PFSK-1 (cell line): ENCODE measurements around the gene PIEZO2.

ENCODE experiments used
- FOXP2 ChIP-seq: optimal IDR thresholded peaks from 2 replicates; pipeline ENCODE3; 2011; ENCODE audit warnings: borderline replicate concordance, control low read depth, inconsistent platforms; ENCODE audit not compliant: insufficient read depth; ENCODE audit errors: extremely low read length, extremely low read depth
- POLR2AphosphoS5 ChIP-seq: IDR thresholded peaks from 2 replicates; pipeline ENCODE4 v1.6.1; 2012; ENCODE audit warnings: low read depth, mild to moderate bottlenecking, control low read depth, low read length, moderate library complexity
- SIN3A ChIP-seq: IDR thresholded peaks from 2 replicates; pipeline ENCODE4 v1.6.1; 2012; ENCODE audit warnings: mild to moderate bottlenecking, low read length, moderate library complexity, borderline replicate concordance; ENCODE audit not compliant: insufficient read depth
- TAF1 ChIP-seq: IDR thresholded peaks from 2 replicates; pipeline ENCODE4 v1.6.1; 2012; ENCODE audit warnings: low read length, control low read depth, borderline replicate concordance; ENCODE audit not compliant: insufficient read depth
- TF ChIP-seq, protein P1 (sequence below), 2 experiments: IDR thresholded peaks; 2 replicates each; pipeline versions ENCODE4 v1.6.1 to v1.8.0; 2011 to 2012; ENCODE audit warnings: low read depth in 2 of 2, low read length in 2 of 2, control low read depth in 1 of 2, inconsistent platforms in 1 of 2, mild to moderate bottlenecking in 1 of 2, moderate library complexity in 1 of 2; ENCODE audit not compliant: insufficient read depth in 1 of 2

Gene PIEZO2

DNA sequence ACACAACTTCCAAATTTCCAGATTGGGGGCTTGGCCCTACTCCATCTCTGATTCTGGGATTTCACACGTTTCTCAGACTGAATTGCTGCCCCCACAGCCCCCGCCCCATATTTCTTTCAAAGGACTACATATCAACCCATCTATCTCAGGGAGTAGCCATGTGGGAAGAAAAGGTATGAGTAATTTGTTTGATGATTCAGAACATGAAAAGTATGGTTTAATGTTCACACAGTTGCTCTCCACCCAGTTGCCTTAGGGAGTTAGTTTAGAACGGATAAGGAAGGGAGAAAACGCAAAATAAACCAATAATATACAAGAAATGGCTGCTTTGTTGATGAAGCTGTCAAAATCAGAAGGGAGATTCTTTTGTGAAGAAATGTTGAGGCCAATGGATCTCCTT lies 145.1 kb downstream of the PIEZO2 start:
- TF ChIP-seq FOXP2 (no peak), TAF1 (no peak), SIN3A (no peak), POLR2AphosphoS5 (no peak)
- TF ChIP-seq, protein P1, sequence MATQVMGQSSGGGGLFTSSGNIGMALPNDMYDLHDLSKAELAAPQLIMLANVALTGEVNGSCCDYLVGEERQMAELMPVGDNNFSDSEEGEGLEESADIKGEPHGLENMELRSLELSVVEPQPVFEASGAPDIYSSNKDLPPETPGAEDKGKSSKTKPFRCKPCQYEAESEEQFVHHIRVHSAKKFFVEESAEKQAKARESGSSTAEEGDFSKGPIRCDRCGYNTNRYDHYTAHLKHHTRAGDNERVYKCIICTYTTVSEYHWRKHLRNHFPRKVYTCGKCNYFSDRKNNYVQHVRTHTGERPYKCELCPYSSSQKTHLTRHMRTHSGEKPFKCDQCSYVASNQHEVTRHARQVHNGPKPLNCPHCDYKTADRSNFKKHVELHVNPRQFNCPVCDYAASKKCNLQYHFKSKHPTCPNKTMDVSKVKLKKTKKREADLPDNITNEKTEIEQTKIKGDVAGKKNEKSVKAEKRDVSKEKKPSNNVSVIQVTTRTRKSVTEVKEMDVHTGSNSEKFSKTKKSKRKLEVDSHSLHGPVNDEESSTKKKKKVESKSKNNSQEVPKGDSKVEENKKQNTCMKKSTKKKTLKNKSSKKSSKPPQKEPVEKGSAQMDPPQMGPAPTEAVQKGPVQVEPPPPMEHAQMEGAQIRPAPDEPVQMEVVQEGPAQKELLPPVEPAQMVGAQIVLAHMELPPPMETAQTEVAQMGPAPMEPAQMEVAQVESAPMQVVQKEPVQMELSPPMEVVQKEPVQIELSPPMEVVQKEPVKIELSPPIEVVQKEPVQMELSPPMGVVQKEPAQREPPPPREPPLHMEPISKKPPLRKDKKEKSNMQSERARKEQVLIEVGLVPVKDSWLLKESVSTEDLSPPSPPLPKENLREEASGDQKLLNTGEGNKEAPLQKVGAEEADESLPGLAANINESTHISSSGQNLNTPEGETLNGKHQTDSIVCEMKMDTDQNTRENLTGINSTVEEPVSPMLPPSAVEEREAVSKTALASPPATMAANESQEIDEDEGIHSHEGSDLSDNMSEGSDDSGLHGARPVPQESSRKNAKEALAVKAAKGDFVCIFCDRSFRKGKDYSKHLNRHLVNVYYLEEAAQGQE (IDR thresholded peaks at IDR 0.05; ENCODE audit: insufficient read depth in 1 of 2, low read depth in 2 of 2, low read length in 2 of 2), result no peak

DNA sequence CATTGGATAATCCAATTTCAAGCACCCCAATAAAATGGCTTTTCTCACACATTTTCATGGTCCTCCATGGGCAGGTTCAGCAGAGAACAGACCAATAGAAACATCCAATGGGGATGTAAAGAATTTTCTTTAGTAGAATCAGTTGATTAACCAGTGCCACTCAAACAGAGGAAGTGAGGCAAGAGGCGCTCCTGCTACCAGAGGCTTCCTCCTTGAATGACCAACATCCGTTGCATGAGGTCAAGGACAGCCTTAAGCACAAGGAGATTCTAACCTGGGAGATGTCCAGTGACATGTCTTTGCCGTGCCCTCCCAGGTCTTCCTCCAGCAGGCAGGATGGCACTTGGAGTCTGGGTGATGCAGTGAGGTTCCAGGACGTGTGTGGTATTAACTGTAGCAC lies 146.6 kb downstream of the PIEZO2 start:
- TF ChIP-seq, protein P1 (IDR thresholded peaks at IDR 0.05; ENCODE audit: insufficient read depth in 1 of 2, low read depth in 2 of 2, low read length in 2 of 2), result no peak
- TF ChIP-seq FOXP2 (no peak), POLR2AphosphoS5 (no peak), SIN3A (no peak), TAF1 (no peak)

DNA sequence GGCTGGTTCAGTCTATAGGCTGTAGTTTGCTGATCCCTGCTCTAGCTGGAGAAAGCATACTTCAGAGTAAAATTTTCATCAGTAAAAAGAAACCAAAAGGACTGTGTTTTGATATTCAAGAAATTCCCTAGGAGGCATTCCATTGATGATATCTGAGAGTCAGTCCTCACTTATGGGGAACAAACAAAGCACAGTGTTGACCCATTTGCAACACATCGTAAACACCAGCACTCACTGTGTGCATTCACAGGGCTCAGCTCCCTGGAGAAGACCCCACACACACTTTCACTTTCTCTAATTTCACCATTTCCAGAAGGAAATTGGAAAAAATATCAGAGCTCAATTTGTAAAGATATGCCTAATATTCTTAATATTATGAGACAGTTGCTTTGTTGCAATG lies 147.1 kb downstream of the PIEZO2 start:
- TF ChIP-seq POLR2AphosphoS5 (no peak), FOXP2 (no peak), TAF1 (no peak), SIN3A (no peak)
- TF ChIP-seq, protein P1 (IDR thresholded peaks at IDR 0.05; ENCODE audit: insufficient read depth in 1 of 2, low read depth in 2 of 2, low read length in 2 of 2), result no peak

DNA sequence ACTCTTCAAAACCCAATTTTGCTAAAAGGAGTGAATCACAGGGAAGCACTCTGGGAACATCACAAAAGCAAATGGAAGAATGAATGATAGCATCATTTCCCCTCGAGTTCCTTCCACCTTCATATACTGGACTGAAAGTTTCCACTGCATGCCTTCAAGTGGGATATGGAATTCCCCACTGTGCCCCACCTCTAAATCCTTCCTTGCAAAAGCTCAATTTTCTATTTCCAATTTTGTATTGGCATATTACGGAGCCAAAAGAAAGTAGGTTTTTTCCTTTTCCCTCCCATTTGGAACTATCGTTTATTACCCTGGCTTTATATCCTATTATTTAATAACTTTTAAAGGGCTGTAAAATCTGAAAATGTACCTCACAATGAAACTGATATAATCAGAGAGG lies 149.3 kb downstream of the PIEZO2 start:
- TF ChIP-seq SIN3A (no peak), POLR2AphosphoS5 (no peak), FOXP2 (no peak), TAF1 (no peak)
- TF ChIP-seq, protein P1 (IDR thresholded peaks at IDR 0.05; ENCODE audit: insufficient read depth in 1 of 2, low read depth in 2 of 2, low read length in 2 of 2), result no peak

DNA sequence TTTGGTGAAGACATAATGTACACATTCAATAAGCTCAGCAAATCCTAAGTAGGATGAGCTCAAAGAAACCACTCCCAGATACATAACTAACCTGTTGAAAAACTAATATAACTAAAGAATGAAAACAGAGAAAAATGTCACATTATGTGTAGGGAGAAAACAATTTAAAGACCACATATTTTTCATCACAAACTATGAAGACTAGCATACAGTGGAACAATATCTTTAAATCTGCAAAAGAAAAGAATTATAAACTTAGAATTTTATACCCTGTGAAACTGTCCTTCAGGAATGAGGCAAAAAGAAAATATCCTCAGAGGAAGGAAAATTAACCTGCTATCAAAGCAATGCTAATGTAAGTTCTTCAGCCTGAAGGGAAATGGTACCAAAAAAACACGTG lies 151.5 kb downstream of the PIEZO2 start:
- TF ChIP-seq FOXP2 (no peak), TAF1 (no peak), POLR2AphosphoS5 (no peak), SIN3A (no peak)
- TF ChIP-seq, protein P1 (IDR thresholded peaks at IDR 0.05; ENCODE audit: insufficient read depth in 1 of 2, low read depth in 2 of 2, low read length in 2 of 2), result no peak
